Natural killer cell (primary cell): ENCODE data around the gene NECTIN1. TPM values are rescaled to one million over a fixed set of nuclear protein-coding genes. Genes with fewer than 3 reads are reported as not detected.

Experiments used
- ATAC-seq, 3 donors: fragments of 150-1000 bp in 2 of 3; fragments of 200-7000 bp in 1 of 3; cut with Tn5 transposase; 1 replicate in 1 of 3; 2 replicates in 2 of 3; pipeline ENCODE4 v1.10.0; 2021; ENCODE audit warnings: mild to moderate bottlenecking in 2 of 3, moderate library complexity in 2 of 3
- DNase-seq, 2 donors: peaks; one replicate each; pipeline versions ENCODE4 v3.0.0 to v3.0.0-alpha.2; 2013 to 2021; ENCODE audit warnings: mixed read lengths in 1 of 2
- H3K27ac ChIP-seq: one replicate; pipeline ENCODE4 v1.5.1; 2013; ENCODE audit warnings: mild to moderate bottlenecking, low read length
- H3K27me3 ChIP-seq: one replicate; pipeline ENCODE4 v1.6.1; 2013; ENCODE audit warnings: low read length; ENCODE audit not compliant: control insufficient read depth, insufficient read depth
- H3K36me3 ChIP-seq: one replicate; pipeline ENCODE4 v1.6.1; 2013; ENCODE audit warnings: low read length; ENCODE audit not compliant: control insufficient read depth, insufficient read depth
- H3K4me1 ChIP-seq: one replicate; pipeline ENCODE4 v1.6.1; 2013; ENCODE audit warnings: low read length; ENCODE audit not compliant: control insufficient read depth, insufficient read depth
- H3K4me3 ChIP-seq: one replicate; pipeline ENCODE4 v1.5.1; 2013; ENCODE audit warnings: low read length
- H3K9me3 ChIP-seq: one replicate; pipeline ENCODE4 v1.6.1; 2013; ENCODE audit warnings: low read length; ENCODE audit not compliant: control insufficient read depth, insufficient read depth
- H3K27ac Mint-ChIP-seq, 2 donors: one replicate each; pipeline ENCODE4 v1.8.0; 2022; ENCODE audit warnings: mild to moderate bottlenecking in 2 of 2, mixed read lengths in 2 of 2, moderate library complexity in 1 of 2
- H3K27me3 Mint-ChIP-seq, 2 donors: one replicate each; pipeline ENCODE4 v1.8.0; 2022; ENCODE audit warnings: low read depth in 2 of 2, mixed read lengths in 2 of 2
- H3K36me3 Mint-ChIP-seq: one replicate; pipeline ENCODE4 v1.8.0; 2022; ENCODE audit warnings: mixed read lengths
- H3K4me1 Mint-ChIP-seq, 2 donors: one replicate each; pipeline ENCODE4 v1.8.0; 2022; ENCODE audit warnings: mixed read lengths in 2 of 2
- H3K4me3 Mint-ChIP-seq: one replicate; pipeline ENCODE4 v1.8.0; 2022; ENCODE audit warnings: mild to moderate bottlenecking, moderate library complexity, mixed read lengths
- H3K9me3 Mint-ChIP-seq, 2 donors: one replicate each; pipeline ENCODE4 v1.8.0; 2022; ENCODE audit warnings: mixed read lengths in 2 of 2
- CTCF ChIP-seq: fragments of 200-600 bp; IDR thresholded peaks from one replicate; pipeline ENCODE4 v1.8.0; 2022; ENCODE audit warnings: antibody characterized with exemption
- WGBS: methylation state at CpG from one replicate; pipeline ENCODE4 v1.1.7; 2013; ENCODE audit warnings: missing lambda C conversion rate; ENCODE audit not compliant: insufficient coverage; 5-methylcytosine and 5-hydroxymethylcytosine counted together
- intact Hi-C: fragments of 100-400 bp; cut with micrococcal nuclease; formaldehyde crosslinking; loops from one replicate; pipeline ENCODE4 v1.14.2; 2022
- total RNA-seq, 4 donors: library from RNA; stranded (reverse); fragments of 120-200 nt in 1 of 4; gene quantifications; one replicate each; pipeline versions ENCODE4 v1.2.3 to v1.2.4, GENCODE V29; 2013 to 2022

NECTIN1 gene
- total RNA-seq, 3 donors from 2014 or later (not counting 1 experiment from before 2014, with no cell fraction given), result 5.8 to 18.8 (median 7.8) TPM

GRCh38 chr11:119686177-119686882, 42.7 kb downstream of the NECTIN1 start:
- intact Hi-C loops, result no loop called here
- no peaks in the 10 kb centered on the region for H3K9me3 Mint-ChIP-seq
- ATAC-seq, result no peak
- peaks cover 45 to 67% of the 10 kb centered on the region in 2 donors for H3K4me1 Mint-ChIP-seq
- Histone ChIP-seq H3K36me3 (no peaks in the 10 kb centered on the region), H3K4me1 (peaks cover 63% of the 10 kb centered on the region), H3K9me3 (no peaks in the 10 kb centered on the region), H3K27me3 (peaks cover 43% of the 10 kb centered on the region), H3K4me3 (no peak overlapping the region), H3K27ac (no peak overlapping the region)
- TF ChIP-seq CTCF, result no peak
- WGBS, result 92% methylated on average over 19 of the region's 19 CpGs
- DNase-seq, result no peak
- peak overlapping the region; percentile 18 for H3K4me3 Mint-ChIP-seq
- no peaks in the 10 kb centered on the region for H3K36me3 Mint-ChIP-seq
- peak overlapping the region in 1 of 2 donors; percentile 12 for H3K27ac Mint-ChIP-seq
- peaks cover 42 to 63% of the 10 kb centered on the region in 2 donors for H3K27me3 Mint-ChIP-seq

- Mint-ChIP-seq H3K4me1 (peaks cover 34 to 56% of the 10 kb centered on the region in 2 donors), H3K9me3 (no peaks in the 10 kb centered on the region), H3K27me3 (peaks cover 34 to 67% of the 10 kb centered on the region in 2 donors), H3K4me3 (peak overlapping the region; percentile 56), H3K36me3 (no peaks in the 10 kb centered on the region), H3K27ac (peak overlapping the region in 1 of 2 donors; percentile 12)
- Histone ChIP-seq H3K27me3 (peaks cover 41% of the 10 kb centered on the region), H3K4me3 (no peak overlapping the region), H3K9me3 (no peaks in the 10 kb centered on the region), H3K27ac (no peak overlapping the region), H3K4me1 (peaks cover 52% of the 10 kb centered on the region), H3K36me3 (no peaks in the 10 kb centered on the region)
- ATAC-seq (no peak), DNase-seq (no peak)
- TF ChIP-seq CTCF, result no peak
- WGBS, result 95% methylated on average over 13 of the region's 13 CpGs
- intact Hi-C loops, result no loop called here
Observed at GRCh38 chr11:119685111-119685746, 43.8 kb downstream of the NECTIN1 start.

GRCh38 chr11:119684361-119685110, 44.5 kb downstream of the NECTIN1 start:
- peak in 1 of 2 donors; percentile 36 for DNase-seq
- Histone ChIP-seq H3K36me3 (no peaks in the 10 kb centered on the region), H3K4me1 (peaks cover 45% of the 10 kb centered on the region), H3K27ac (no peak overlapping the region), H3K9me3 (no peaks in the 10 kb centered on the region), H3K27me3 (peaks cover 35% of the 10 kb centered on the region), H3K4me3 (no peak overlapping the region)
- H3K4me3 Mint-ChIP-seq, result peak overlapping the region; percentile 56
- H3K27me3 Mint-ChIP-seq, result peaks cover 37 to 74% of the 10 kb centered on the region in 2 donors
- intact Hi-C loops, result no loop called here
- no peaks in the 10 kb centered on the region for H3K9me3 Mint-ChIP-seq
- H3K36me3 Mint-ChIP-seq, result no peaks in the 10 kb centered on the region
- no peak for TF ChIP-seq CTCF
- peak overlapping the region in 1 of 2 donors; percentile 63 for H3K27ac Mint-ChIP-seq
- peak; percentile 57 to 88 (median 77) for ATAC-seq
- 48% methylated on average over 15 of the region's 15 CpGs for WGBS
- peaks cover 33 to 55% of the 10 kb centered on the region in 2 donors for H3K4me1 Mint-ChIP-seq
